Islet precursor cell (in vitro differentiated cells): ENCODE measurements around the gene RBMS3.
"Not testable (repeated sequence)": the region's sequence is repeated elsewhere in the genome, so short reads cannot be mapped to it uniquely, and the experiment has no call there.

Experiments
- DNase-seq: peaks from one replicate; pipeline ENCODE4 v3.0.0-alpha.2; 2018

RBMS3 gene

GRCh38 chr3:29758434-29759322, 477.8 kb downstream of the RBMS3 start:
- no peak for DNase-seq

DNA sequence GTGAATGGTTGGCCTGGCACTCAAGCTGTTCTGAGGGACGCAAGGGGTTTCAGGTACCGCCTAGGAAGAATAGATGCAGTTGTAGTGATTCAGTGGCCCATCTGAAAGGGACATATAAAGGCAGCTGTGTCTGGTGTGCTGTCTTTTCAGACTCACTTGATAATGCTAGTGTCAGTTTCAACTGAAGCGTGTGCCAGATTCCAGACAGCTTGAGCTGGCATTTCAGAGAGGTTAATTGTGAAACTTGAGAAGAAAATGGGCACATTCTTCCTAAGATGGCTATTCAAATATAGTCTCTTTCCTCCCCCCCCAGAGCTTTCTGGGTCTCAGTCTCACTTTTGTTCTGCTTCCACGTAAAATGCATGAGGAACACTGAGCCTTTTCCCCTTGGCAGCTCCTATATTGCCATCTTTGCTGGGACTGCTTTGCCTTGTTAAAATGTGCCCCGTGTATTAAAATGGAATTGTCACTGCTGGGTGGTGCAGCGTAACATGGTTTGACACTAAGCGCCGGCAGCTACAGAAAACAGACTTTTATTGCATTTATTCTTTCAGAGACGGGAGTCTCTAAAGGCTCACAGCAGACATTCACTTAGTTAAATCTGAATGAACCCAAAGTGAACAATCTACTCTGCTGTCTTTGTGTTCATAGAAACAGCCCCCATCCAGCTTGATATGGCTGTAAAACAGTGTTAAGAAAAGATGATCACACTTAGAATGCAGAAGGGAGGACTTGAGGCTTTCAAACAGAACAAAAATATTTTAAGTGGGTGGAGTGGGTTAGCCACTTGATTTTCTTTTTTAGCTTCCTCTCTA, 478.7 kb downstream of the RBMS3 start:
- DNase-seq, result peak; percentile 67

GRCh38 chr3:29760226-29760685, 479.4 kb downstream of the RBMS3 start:
- no peak for DNase-seq

- DNase-seq, result no peak
Measured at GRCh38 chr3:29761517-29761916, 480.6 kb downstream of the RBMS3 start.

- DNase-seq, result no peak
Measured at GRCh38 chr3:29763115-29763514, 482.2 kb downstream of the RBMS3 start.

DNA sequence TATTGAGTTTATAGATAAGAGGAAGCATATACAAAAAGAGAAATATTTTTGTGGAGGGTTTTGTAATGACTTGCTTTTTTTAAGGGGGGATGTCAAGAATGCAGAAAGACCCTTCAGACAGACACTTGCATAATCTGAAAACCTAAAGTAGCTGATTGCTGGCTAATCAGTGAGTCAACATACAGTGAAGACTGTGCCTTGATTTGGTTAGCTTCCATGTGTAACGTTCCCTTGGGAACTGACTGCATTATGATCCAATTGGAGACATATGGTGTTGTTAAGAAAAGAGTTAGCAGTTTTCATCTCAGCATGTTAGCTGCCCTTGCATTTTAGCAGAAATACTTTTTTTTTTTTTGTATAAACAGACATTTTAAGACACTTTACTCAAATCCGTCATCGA, 483.2 kb downstream of the RBMS3 start:
- no peak for DNase-seq

GRCh38 chr3:29764603-29765254, 483.9 kb downstream of the RBMS3 start:
- DNase-seq, result no peak

DNA sequence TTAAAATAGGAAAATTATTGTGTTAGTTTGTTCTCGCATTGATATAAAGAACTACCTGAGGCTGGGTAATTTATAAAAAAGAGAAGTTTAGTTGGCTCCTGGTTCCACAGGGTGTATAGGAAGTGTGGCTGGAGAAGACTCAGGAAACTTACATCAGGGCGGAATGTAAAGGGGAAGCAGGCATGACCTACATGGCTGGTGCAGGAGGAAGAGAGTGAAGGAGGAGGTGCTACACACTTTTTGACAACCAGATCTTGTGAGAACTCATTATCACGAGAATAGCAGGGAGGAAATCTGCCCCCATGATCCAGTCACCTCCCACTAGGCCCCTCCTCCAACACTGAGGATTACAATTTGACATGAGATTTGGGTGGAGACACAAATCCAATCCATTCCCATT, 490.7 kb downstream of the RBMS3 start:
- no peak for DNase-seq

DNA sequence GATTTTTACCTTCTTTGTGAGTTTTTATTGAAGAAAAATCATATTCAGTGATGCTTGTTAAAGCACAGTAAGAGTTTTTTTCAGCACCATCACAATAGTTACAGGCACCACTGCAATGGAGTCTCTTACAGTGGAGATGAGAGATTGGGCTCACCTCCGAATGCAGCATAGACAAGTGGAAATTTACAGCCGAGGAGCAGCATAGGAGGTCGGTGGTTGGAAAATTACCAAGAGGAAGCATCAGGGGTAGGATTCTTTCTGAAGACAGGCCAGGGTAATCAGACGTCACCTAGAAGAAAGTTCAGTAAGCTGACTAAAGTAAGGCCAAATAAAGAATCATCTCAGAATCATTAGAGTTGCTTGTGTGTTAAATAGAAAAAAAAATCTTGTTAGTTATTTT, 491.6 kb downstream of the RBMS3 start:
- no peak for DNase-seq

- peak; percentile 54 for DNase-seq
Measured at GRCh38 chr3:29773481-29773880, 492.6 kb downstream of the RBMS3 start.

- DNase-seq, result no peak
Measured at GRCh38 chr3:29775340-29775739, 494.5 kb downstream of the RBMS3 start.

DNA sequence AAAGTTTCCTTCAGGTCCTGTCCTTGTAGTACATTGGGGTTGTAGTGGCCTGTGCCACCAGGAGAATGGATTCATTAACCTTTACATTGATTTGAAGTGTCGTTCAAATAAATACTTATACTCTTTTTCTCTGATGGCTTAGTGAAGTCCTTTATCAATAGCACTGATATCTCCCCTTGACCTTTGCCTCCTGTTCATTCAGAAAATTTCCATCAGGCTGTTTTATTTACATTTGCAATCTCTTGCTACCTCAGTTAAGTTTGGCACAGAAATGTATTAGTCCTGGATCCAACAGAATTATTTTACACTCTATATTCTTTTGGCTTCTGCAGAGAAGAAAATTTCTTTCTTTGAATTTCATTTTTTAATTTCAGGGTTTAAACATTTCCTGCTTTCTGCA, 497.0 kb downstream of the RBMS3 start:
- DNase-seq, result no peak

GRCh38 chr3:29789686-29790085, 508.8 kb downstream of the RBMS3 start:
- no peak for DNase-seq

- peak; percentile 53 for DNase-seq
Measured at GRCh38 chr3:29796808-29797207, 515.9 kb downstream of the RBMS3 start.

DNA sequence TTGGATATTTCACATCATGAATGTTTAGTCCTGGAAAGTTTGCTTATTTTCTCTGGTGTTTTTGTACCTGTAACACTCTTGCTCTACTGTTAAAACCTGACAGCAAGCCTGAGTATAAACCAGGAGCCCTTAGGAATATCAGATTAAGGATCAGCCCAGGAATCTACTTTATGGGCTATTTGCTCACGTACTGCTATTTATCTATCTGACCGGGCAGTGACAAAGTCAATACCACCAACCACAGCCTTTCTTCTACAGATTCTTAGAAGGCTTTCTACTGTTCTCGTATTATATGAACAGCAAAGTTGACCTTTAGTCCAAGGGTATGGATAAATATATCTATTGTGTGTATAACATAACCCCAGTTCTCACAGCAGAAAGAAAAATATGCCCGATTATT, 521.2 kb downstream of the RBMS3 start:
- DNase-seq, result no peak

- no peak for DNase-seq
Measured at GRCh38 chr3:29804044-29804443, 523.2 kb downstream of the RBMS3 start.

DNA sequence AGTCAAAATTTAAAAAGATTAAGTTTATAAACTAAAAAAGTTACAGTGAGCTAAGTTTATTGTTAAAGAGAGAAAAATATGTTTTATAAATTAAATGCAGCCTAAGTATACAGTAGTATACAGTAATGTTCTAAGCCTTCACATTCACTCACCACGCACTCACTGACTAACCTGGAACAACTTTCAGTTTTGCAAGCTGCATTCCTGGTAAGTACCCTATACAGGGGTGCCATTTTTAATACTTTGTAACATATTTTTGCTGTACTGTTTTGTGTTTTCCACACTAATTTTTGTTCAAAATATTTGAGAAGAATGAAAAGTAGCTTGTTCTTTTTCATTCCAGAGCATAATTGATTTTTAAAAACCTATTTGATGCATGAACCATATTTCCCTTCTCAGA, 524.9 kb downstream of the RBMS3 start:
- no peak for DNase-seq

DNA sequence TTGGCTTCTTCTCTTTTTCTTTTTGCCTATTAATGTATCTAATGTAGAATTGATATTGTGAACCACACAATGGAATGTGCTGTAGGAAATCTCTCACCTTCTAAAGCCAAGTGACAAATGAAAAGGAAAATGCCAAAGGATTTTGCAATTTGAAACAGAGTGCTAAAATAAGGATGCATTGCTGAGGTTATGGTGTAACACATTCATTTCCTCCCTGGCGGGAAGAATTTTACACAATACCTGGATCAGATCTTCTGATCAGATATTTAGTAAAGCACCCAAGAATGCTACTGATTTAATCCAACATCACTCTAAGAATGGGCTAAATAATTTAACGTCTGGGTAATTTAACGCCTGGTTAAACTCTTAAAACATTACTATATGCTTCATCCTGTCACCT, 527.5 kb downstream of the RBMS3 start:
- not testable (repeated sequence) for DNase-seq

- DNase-seq, result no peak
Measured at GRCh38 chr3:29822071-29822470, 541.2 kb downstream of the RBMS3 start.

DNA sequence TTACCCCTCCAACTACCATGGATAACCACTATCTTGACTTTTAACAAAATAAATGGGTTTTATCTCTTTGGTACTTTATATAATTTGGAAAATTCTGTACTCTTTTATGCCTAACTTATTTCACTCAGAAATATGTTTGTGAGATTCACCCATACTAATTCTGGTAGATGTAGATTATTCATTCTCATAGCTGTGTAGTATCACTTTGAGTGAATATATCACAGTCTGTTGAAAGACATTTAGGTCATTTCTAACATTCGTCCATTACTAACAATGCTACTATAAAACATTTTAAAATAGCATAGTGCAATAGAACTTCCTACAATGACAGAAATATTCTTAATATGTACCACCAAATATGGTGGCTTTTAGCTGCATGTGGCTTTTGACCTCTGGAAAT, 542.4 kb downstream of the RBMS3 start:
- no peak for DNase-seq

DNA sequence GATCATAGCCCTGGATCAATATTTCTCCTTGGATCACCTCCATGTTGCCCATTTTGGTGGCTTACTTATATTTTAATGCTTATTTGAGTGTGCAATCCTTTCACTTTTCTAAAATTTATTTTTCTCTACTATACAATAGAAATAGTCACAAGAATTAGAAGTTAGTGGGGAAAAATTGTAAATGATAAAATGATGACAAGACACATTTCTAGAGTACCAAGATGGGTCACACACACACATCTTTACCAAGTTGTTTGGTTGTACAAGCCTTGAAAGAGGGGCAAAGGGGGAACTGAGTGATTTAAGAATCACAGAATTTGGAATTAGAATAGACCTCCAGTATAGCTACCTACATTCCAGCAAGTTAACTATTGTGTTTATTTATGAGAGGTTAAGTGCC, 545.8 kb downstream of the RBMS3 start:
- DNase-seq, result no peak

- DNase-seq, result no peak
Measured at GRCh38 chr3:29827756-29828155, 546.9 kb downstream of the RBMS3 start.

DNA sequence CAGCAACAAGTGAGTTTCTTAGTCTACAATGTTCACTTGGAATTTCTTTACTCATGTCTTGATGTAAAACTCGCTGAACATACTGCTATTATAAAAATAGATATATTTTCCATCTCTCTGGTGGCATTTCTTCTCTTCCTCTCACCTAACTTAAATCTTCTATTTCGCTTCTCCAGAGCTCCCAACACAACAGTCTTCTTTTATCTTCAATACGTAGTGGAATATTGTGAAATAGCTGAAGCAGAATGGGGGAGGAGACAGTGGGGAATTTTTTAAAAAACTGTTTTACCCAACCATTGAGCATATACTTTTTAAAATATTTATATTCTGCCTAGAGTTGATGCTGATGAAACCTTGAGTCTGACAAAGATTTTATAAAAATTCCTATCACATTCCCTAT, 548.5 kb downstream of the RBMS3 start:
- DNase-seq, result no peak

DNA sequence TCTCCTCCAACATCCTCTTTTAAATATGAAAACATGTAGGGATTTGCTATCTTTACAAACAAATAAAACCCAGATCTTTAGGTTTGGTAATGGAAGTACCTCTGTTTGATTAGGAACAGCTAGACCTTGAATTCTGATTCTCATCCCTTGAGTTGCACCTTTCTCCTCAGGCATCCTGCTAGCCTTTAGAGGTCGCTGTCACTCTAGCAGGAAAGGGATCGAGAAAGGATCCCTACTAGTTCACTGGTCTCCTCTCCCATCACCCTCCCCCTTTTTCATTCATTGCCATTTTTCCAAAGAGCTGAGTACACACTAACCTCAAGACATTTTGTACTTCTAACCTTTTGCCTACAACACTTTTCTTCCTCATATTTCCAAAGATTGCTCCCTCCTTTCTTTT, 569.8 kb downstream of the RBMS3 start:
- DNase-seq, result no peak
